OCI-LY7 (cell line): ENCODE measurements around the gene SPATA24. TPM values are rescaled to one million over a fixed set of nuclear protein-coding genes. Genes with fewer than 3 reads are reported as not detected.

ENCODE experiments used
- small RNA-seq: library from RNA; depleted of rRNA; stranded (forward); fragments of <200 nt; gene quantifications from one replicate; pipeline ENCODE3, GENCODE V24; 2014
- total RNA-seq, 2 experiments: library from RNA; depleted of rRNA in 1 of 2; stranded (reverse); fragments of >200 nt in 1 of 2; shearing (Covaris generic) in 1 of 2; gene quantifications; 2 replicates each; pipeline ENCODE4 v1.2.3, GENCODE V29; 2014 to 2022

Gene SPATA24
- total RNA-seq, 2 experiments from 2014 or later = 9.4 to 12.0 TPM

Small RNAs within 50 kb of the gene (small RNA-seq; reads per million reads assigned to genes)
- gene RNU5B-4P = 4.6 reads per million, percentile 90 among the genes with 10 or more reads in this experiment

Other genes with a start within 250 kb of the SPATA24 start
- 9.2 and 11.4 TPM in 2 replicates for gene SIL1, start 205.7 kb downstream of the SPATA24 start, total RNA-seq (2014; rRNA removed; shearing (Covaris generic))
- 22.8 and 25.8 TPM in 2 replicates for gene SIL1, start 205.7 kb downstream of the SPATA24 start, total RNA-seq (2022)
- gene MATR3, start 110.3 kb downstream of the SPATA24 start, total RNA-seq (2014; rRNA removed; shearing (Covaris generic)) = 205 and 276 TPM in 2 replicates
- 270 and 274 TPM in 2 replicates for gene MATR3, start 110.3 kb downstream of the SPATA24 start, total RNA-seq (2022)
- gene PAIP2, start 62.2 kb downstream of the SPATA24 start, total RNA-seq (2014; rRNA removed; shearing (Covaris generic)) = 64.3 and 73.6 TPM in 2 replicates
- gene PAIP2, start 62.2 kb downstream of the SPATA24 start, total RNA-seq (2022) = 97.8 and 113 TPM in 2 replicates
- gene SLC23A1, start 20.8 kb downstream of the SPATA24 start, total RNA-seq (2014; rRNA removed; shearing (Covaris generic)) = 14.6 and 20.3 TPM in 2 replicates
- 63.1 and 67.9 TPM in 2 replicates for gene SLC23A1, start 20.8 kb downstream of the SPATA24 start, total RNA-seq (2022)
- gene MZB1, start 14.2 kb downstream of the SPATA24 start, total RNA-seq (2014; rRNA removed; shearing (Covaris generic)) = 1,014 and 1,052 TPM in 2 replicates
- 727 and 819 TPM in 2 replicates for gene MZB1, start 14.2 kb downstream of the SPATA24 start, total RNA-seq (2022)
- gene PROB1, start 9.0 kb downstream of the SPATA24 start, total RNA-seq (2014; rRNA removed; shearing (Covaris generic)) = 4.4 and 4.6 TPM in 2 replicates
- 4.6 and 5.9 TPM in 2 replicates for gene PROB1, start 9.0 kb downstream of the SPATA24 start, total RNA-seq (2022)
- gene DNAJC18, start 35.4 kb upstream of the SPATA24 start, total RNA-seq (2014; rRNA removed; shearing (Covaris generic)) = 1.2 and 2.5 TPM in 2 replicates
- gene DNAJC18, start 35.4 kb upstream of the SPATA24 start, total RNA-seq (2022) = 7.1 and 12.6 TPM in 2 replicates
- not detected in 2 replicates for gene ECSCR, start 58.7 kb upstream of the SPATA24 start, total RNA-seq (2014; rRNA removed; shearing (Covaris generic))
- gene ECSCR, start 58.7 kb upstream of the SPATA24 start, total RNA-seq (2022) = not detected in 2 replicates
- gene SMIM33, start 66.9 kb upstream of the SPATA24 start, total RNA-seq (2014; rRNA removed; shearing (Covaris generic)) = not detected in 2 replicates
- not detected in 2 replicates for gene SMIM33, start 66.9 kb upstream of the SPATA24 start, total RNA-seq (2022)
- not detected in 2 replicates for gene STING1, start 78.7 kb upstream of the SPATA24 start, total RNA-seq (2014; rRNA removed; shearing (Covaris generic))
- gene STING1, start 78.7 kb upstream of the SPATA24 start, total RNA-seq (2022) = 0.44 TPM in 1 of 2 replicates, not detected in the other
- 102 and 145 TPM in 2 replicates for gene UBE2D2, start 157.2 kb upstream of the SPATA24 start, total RNA-seq (2014; rRNA removed; shearing (Covaris generic))
- 239 and 271 TPM in 2 replicates for gene UBE2D2, start 157.2 kb upstream of the SPATA24 start, total RNA-seq (2022)
- gene CXXC5, start 244.3 kb upstream of the SPATA24 start, total RNA-seq (2014; rRNA removed; shearing (Covaris generic)) = 108 and 113 TPM in 2 replicates
- gene CXXC5, start 244.3 kb upstream of the SPATA24 start, total RNA-seq (2022) = 26.7 and 30.4 TPM in 2 replicates